Measurements from ENCODE around the gene CHFR.

- TF ChIP-seq CTCF (IDR thresholded peaks at IDR 0.05): no peak
- no peak for TF ChIP-seq POLR2AphosphoS5 (IDR thresholded peaks at IDR 0.05; ENCODE audit: insufficient read depth in 1 of 2, low read depth in 1 of 2)
Observed at GRCh38 chr12:132838410-132839080, 48.9 kb downstream of the CHFR start.

Data from vagina (tissue), 2 donors.